ENCODE results near the gene HOMER3. TPM values are rescaled to one million over a fixed set of nuclear protein-coding genes. Genes with fewer than 3 reads are reported as not detected.

Gene HOMER3
- total RNA-seq, 1 donor from 2014 or later, result 2.3 TPM

Other genes starting within 250 kb of the HOMER3 start
- 0.10 and 0.16 TPM in 2 replicates for gene COMP, start 149.9 kb downstream of the HOMER3 start, total RNA-seq
- 93.2 and 107 TPM in 2 replicates for gene UPF1, start 109.3 kb downstream of the HOMER3 start, total RNA-seq
- gene CERS1, start 45.1 kb downstream of the HOMER3 start, total RNA-seq, result not detected in 2 replicates
- 182 and 253 TPM in 2 replicates for gene COPE, start 21.8 kb downstream of the HOMER3 start, total RNA-seq
- 49.0 and 53.6 TPM in 2 replicates for gene DDX49, start 21.5 kb downstream of the HOMER3 start, total RNA-seq
- 121 and 122 TPM in 2 replicates for gene SUGP2, start 92.3 kb upstream of the HOMER3 start, total RNA-seq
- 33.3 and 37.9 TPM in 2 replicates for gene ARMC6, start 92.4 kb upstream of the HOMER3 start, total RNA-seq
- 14.2 and 17.5 TPM in 2 replicates for gene SLC25A42, start 122.8 kb upstream of the HOMER3 start, total RNA-seq
- gene TMEM161A, start 197.3 kb upstream of the HOMER3 start, total RNA-seq, result 20.8 and 22.6 TPM in 2 replicates
- 11.7 and 15.5 TPM in 2 replicates for gene MEF2B, start 229.0 kb upstream of the HOMER3 start, total RNA-seq

All from activated B cell treated with CpG ODN at 0.5 μM for 24 hours (primary cell).